GM21619 (cell line): Measurements from ENCODE around the gene RAB14.
A peak's percentile ranks its signal among the peaks of the same experiment; 100 is the strongest.

Experiments
- ATAC-seq: cut with Tn5 transposase; IDR thresholded peaks from one replicate; pipeline ENCODE4 v1.9.1; 2021; ENCODE audit not compliant: unreplicated experiment

RAB14 gene

DNA sequence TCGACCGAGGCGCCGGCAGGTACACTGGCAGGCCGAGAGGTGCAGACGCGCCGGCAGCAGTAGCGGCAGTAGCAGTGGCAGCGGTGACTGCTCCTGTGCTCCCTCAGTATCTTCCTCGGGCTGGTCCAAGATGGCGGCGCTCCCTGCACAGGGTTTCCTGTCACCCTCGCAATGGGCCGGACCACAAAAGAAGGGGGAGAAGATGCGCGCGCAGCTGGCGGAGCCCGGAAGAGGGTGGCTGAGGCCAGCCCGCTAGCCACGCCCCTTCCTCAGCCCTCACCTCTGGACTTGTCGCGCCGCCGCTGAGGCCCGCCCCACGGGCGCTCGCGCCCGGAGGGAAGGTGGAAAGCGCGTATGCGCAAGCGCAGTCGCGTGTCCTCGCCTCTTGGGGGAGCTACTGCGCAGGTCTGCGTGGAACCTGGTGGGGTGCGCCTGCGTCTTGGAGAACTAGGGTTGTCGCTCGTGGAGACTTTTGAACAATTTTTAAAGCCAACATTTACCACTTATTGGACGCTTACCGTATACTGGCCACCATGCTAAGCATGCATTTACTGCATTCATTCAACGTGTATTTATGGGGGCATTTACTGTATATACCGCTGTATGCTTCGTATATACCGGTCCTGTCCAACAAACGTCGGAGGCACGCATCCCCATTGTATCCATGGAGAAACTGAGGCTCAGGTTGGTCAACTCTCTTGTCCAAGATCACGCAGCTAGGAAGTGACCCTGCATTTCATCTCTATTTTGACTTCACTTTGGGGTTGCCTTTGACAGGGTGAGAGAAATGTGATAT lies at the start of gene RAB14:
Gene RAB14, minus strand, starts transcription at position 132 of the 796 bp plus-strand sequence. CDS start 8,457 bp downstream, outside the sequence.
- ATAC-seq = peak; percentile 81

DNA sequence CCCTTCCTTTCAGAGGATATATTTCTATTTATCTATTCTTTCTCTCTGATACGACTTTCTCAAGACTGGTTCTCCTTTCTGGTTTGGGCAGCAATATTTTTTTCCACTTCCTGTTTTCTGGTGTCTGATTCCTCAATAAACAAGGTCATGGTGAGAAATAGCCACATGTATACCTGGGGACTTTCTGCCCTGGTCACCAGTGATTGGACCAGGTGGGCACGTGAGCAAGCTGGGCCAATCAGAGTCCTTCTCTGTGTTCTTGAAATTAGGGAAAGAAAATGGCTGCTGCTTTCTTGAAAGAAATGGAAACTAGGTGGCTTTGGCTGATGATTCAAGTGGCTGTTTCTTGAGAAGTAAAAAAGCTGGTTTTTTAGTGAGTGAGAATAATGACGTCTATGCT lies 47.9 kb upstream of the RAB14 start:
- no peak for ATAC-seq

DNA sequence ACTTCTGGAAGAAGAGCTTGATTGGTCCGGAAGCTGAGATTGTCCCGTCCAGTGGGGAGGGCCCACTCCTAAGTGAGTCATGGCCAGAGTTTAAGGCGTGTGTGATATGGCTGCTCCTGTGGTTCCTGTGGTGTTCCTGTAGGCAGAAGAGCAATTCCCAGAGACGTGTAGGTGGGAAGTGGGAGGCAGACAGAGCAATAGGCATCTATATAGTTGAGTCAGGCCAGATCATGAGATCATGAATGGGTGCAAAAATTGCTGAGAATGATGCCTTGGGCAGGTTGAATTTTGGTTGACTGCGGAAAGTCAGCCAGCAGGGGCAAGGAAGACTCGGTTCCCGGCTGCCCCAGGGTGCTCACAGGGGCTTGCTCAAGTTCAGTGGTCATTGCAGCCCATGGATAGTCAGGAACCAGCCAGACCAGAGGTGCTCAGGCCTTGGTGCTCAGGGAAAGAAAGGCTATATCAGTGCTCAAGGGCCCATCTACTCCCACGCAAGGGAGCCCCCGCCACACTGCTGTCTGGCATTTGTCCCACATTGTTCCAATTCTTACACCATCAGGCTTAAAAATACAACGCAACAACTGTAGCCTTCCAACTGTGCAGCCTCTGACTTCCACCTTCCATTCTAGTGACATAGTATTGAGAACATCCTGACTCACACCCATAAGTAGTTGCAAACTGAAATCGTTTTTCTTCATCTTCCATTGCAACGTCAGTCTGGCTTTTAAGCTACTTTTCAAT lies 45.3 kb upstream of the RAB14 start:
- ATAC-seq = no peak

DNA sequence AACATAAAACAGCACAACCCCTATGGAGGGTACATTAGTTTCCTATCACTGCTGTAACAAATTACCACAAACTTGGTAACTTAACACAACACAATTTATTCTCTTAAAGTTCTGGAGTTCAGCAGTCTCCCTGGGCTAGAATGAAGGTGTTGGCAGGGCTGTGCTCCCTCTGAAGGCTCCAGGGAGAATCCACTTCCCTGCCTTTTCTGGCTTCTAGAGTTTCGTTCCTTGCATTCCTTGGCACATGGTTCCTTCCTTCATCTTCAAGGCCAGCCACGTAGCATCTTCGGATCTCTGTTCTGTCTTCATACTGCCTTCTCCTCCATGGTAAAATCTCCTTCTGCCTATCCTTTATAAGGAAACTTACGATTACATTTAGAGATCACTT lies 41.3 kb upstream of the RAB14 start:
- ATAC-seq = no peak

DNA sequence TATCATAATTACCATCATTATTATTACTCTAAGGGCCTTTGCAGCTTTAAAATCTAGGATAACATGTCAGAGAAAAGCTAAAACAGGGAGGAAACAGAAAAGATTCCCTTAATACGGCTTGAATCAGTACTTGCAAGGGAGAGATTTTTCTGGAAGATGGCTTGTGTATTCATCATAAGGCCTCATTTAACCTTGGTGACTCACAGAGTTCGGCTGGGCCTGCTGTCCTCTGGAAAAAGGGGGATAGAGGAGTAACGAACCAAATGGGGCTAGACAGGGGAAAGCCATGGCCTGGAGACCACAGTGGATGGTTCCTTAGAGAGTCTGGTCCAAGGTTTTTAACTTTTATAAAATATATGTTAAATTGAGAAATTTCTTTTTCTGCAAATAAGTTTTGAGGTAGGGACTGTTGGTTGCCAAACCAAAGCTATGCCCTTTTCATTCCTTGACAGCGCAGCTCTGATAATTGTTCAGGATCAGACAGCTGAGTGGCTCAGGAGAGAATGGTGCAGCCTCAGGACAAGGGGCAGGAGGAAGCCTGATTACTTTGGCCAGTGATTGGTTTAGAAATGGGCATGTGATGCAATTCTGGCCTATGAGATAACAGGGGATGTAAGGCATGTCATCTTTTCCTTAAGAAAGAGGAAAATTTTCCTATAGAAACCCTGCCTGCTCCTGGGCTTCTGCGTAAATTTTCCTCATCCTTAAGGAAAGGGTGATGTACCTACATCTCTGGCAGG lies 40.7 kb upstream of the RAB14 start:
- ATAC-seq = no peak

DNA sequence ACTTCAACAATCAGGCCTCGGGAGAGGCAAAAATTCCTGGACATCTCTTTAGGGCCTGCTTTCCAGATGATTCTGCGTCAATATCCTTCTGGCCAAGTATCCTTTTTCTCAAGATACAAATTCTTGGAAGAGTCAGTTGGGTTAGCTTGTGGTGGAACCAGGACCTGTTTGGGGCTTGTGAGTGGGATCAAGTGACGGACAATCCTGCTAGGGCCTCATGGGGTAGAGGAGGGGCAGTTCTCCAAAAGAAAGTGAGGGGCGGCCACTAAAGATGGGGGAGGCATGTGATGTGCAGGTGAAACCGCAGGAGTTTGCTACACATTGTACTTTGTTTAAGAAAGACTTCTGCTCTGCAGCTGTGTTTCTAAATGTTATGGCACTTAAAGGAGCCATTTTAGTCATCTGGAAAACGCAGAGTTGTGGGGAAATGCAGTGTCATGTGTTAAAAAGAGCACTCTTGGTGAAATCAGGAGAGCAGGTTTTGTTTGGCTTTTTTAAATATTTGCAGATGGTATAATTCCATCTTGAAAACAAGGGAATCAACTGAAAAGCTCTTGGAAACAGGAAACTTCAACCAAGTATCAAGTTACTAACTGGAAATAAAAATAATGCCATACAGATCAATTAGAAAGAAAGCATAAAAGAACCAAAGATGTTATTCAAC lies 38.9 kb upstream of the RAB14 start:
- no peak for ATAC-seq

DNA sequence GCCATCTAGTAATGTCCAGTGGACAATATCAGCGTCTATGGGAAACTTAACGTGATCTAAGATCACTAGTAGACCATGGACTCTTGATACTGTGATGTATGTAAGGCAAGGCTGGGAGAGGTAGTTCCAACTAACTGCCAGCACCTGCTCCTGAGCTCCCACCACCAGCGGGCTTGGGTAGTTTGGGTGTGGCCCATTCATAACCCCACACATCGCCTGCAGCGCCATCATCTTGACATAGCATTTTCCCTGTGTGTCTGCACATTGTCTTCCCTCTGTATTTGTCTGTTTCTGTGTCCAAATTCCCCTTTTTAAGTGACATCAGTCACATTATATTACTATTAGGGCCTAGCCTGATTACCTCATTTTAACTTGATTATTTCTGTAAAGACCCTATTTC lies 38.2 kb upstream of the RAB14 start:
- ATAC-seq = no peak

DNA sequence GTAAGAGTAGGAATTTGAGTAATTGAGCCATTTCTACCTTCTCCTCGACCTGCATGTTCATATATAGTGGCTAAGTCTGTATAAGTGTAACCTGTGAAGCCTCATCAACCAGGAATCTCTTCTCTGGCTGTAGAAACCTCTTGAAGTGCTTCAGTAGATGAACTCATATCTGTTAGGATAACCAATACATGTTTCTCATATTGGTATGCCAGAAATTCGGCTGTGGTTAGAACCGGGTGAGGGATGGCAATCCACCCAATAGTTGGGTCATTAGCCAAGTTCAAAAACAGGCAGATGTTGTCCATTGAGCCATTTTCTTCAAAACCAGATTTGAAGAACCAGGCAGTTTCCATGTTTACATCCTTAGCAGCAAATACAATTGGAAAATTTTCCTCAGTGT lies 37.4 kb upstream of the RAB14 start:
- no peak for ATAC-seq

DNA sequence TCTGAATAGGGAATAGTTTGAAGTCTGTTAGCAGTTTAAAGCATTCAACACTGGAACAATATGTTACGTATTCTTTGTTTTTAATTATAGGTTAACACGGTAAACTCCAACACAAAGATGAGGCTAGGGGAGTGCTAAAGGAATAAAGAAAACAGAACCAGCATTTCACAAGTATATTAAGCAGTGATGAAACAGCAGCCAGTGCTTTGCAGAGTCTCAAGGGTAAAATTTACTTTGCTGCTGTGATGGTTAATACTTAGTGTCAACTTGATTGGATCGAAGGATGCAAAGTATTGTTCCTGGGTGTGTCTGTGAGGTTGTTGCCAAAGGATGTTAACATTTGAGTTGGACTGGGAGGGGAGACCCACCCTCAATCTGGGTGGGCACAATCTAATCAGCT lies 36.2 kb upstream of the RAB14 start:
- no peak for ATAC-seq

DNA sequence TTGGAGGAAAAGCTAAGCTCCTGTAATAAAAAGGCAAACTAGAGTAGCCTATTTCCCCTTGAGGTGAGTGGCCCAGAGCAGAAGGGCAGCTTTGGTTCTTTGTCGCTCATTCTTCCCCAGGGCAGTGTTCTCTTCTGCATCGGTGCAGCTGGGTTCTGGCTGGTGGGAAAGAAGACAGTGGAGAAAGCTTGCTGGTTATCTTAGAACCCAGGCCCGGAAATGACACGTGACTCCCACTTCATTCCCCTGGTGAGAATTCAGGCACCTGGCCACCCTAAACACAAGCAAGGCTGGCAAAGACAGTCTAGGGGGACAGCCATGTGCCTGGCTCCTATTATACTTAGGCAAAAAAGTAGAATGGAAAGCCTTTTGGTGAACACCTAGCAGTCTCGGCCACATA lies 33.8 kb upstream of the RAB14 start:
- no peak for ATAC-seq

DNA sequence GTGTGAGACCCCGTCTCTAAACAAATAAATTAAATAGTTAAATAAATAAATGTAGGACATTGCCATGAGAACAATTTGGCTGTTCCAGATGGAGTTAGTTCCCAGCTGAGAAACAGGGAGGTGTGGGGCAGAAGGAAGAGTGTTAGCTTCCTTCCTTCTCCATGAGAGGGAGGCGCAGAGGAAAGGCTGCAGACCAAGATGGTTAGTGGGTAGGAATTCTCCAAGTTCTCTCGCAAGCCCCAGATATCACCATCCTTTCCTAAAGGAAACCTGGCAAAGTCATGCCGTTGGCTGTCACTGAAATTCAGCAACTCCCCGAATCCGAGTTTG lies 33.1 kb upstream of the RAB14 start:
- ATAC-seq = no peak

DNA sequence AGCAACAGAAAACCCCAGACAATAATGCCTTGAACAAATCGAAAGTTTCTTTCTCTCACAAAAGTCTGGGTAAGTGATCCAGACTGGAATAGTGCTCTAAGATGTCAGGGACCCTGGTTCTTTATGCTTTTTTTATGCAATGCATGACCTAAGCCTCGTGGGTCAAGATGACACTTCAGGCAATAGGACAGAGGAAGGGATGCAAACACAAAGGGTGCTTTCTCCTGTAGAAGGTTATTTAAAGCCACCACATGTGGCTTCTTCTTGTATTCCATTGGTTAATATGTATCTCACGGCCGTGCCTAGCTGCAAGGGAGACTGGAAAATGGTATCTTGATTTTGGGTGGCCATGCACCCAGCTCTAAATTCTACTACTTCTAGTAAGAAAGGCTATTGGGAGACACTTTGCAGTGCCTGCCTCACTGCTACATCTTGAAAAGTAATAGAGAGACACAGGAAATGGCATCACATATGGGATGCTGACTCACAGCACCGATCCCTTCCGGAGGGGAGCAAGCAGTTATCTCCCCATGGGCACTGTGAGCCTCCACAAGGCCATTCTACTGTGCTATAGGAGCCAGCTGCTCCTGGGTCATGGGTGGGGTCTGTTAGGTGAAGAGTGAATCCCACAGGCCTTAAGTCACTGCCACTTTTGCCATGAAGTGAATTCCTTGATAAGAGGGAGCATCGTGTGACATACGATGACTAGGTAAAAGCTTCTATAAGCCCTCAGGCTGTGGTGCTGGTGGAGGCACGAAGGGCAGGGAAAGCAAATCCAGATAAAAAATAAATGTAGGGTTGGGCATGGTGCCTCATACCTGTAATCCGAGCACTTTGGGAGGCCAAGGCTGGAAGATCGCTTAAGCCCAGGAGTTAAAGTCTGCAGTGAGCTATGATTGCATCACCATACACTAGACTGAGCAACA lies 32.5 kb upstream of the RAB14 start:
- ATAC-seq = no peak

DNA sequence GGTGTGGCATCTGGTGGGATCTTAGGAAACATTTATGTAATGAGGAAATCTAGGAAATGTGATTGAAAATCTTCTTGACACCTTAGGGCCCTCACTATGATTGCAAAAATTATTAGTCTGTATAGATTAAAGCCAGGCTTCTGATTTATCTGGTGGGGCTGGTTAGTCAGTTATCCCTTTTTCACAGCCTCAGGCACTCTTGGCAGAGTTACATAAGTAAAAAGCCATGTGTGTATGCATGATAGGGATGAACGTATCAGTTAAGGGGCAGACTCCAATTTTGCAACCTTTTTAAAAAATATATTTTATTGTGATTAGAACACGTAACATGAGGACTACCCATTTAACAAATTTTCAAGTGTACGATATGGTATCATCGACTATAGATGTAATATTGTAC lies 30.6 kb upstream of the RAB14 start:
- no peak for ATAC-seq

DNA sequence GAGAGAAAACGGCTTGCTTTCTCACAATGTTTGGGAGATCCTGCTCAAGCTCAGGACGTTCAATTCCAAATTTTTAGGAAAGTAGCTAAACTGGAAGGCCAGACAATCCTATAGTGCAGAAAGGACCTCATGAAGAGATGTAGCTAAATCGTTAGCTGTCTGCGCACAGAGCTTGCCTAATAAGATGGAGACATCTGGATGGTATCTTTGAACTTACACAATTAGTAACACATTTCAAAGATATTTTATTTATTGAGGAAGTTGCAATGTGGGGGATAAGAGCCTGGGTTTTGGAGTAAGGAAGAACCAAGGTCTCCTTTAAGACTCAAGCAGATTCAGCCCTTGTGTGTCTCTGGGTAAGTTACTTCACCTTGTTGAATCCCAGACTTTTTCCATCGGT lies 28.6 kb upstream of the RAB14 start:
- no peak for ATAC-seq

DNA sequence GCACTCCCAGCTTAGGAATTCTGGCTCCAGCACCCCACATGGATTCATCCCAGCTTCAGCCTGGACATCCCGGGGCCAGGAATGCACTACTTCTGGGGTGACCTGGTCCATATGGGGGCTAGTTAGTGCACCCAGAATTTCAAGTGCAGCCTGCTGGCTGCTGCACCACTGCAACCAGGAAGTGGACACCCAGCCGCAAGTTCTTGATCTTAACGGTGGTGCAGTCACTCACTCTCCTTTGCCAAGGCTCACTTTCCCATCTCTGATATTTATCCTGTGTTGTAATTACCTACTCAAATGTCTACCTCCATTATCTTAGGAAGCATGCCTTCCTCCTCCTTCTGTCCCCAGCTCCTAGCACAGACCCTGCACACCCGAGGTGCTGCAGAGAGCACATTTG lies 26.2 kb upstream of the RAB14 start:
- ATAC-seq = no peak

DNA sequence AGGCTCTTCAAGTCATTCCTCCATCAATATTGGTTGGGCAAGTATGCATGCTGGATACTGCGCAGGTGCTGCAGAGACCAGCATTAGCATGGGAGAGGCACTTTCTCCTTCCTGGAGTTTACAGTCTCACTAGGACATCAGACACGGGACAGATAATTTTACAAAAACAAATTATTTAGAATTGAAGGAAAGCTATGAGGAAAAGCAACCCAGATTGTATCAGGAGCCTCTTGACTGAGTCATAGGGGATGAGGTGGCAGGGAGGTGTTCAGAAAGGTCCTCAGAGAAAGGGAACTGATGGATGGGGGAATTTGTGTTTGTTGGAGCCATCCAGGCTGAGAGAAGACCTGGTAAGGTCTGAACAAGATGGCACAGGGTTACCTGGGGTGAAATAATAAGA lies 24.5 kb upstream of the RAB14 start:
- ATAC-seq = no peak

DNA sequence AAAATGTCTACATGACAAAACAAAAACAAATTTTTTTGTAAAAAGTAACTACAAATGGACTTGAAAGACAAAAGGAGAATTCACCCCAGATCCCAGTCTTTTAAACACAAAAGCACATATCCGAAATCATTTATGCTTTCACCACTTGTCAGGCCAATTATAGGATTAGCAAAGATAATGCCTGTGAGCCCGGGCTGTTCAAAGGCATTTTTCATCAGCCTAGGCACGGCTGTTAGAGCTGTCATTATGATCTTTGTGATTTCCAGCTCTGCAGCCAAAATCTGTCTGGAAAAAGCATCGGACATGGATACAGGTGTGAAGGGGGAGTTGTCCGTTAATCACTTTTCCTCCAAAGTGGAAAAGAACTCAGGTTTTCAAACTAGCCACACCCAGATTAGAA lies 23.6 kb upstream of the RAB14 start:
- ATAC-seq = no peak

DNA sequence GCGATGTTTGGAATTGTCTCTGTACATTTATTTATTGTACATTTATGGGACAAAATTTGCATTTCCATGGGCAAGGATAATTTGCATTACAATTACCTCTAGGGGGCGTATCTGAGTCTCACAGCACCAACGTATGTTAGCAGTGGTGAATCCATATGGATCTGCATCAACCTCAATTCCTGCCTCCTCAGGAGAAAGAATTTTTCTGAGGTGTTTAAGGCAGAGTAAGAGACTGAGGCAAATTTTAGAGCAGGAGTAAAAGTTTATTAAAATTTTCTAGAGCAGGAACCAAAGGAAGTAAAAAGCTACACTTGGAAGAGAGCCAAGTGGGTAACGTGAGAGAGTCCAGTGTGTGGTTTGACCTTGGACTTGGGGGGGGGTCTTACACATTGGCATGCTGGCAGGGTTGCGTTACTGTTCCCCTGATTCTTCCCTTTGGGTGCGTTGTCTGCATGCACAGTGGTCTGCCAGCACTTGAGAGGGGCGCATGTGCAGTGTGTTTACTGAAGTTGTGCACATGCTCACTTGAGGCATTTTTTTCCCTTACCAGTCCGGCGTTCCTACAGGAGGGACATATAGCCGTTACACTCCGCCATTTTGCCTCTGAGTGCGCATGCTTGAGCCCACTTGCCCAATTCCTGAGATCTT lies 21.0 kb upstream of the RAB14 start:
- no peak for ATAC-seq

DNA sequence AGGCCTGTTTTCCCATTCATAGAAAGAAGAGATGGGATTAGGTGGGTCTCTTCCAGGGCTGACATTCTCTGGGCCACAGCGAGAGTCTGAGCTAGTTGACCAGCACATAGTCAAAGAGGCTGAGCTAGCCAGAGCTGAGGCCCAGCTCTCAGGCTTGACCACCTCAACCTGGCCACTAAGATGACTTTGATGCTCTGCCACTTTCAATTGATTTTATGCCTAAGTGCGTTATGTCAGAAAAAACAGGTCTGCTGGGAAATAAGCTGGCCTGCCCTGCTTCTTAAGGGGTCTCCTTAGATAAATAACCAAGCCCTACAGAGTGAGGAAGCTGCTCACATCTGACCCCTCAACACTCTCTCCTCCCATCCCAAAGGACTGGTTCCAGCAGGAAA lies 20.0 kb upstream of the RAB14 start:
- no peak for ATAC-seq
